Measurements from ENCODE around the gene SMAD6. TPM values are rescaled to one million over a fixed set of nuclear protein-coding genes. Genes with fewer than 3 reads are reported as not detected.

Gene SMAD6
- total RNA-seq, 3 donors from 2014 or later (not counting 1 experiment from before 2014, with no cell fraction given): 0.07 to 0.38 (median 0.09) TPM

DNA sequence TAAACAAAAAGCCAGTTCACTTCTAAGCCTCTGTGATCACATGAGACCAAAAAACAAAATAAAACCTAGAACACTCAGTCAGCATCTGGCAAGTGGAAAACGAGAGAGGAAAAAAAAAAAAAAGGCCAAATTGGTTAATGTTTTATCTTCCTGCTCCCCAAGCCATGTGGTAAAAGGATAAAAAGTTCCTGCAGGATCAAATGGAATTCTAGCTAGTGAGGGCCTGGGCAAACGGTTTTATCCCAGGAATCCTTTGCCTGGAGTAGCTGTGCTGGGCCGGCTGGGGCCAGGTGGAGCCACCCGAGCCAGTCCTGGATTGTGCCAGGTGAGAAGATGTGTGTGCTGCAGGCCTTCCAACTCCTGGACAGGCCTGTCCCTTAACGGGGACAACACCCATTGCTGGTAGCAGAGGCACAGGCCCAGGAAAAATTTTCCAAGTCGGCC, 13.2 kb downstream of the SMAD6 start:
- 90% methylated on average over 6 of the region's 6 CpGs for WGBS (ENCODE audit: insufficient coverage)
- no peak overlapping the region for H3K4me3 Mint-ChIP-seq
- H3K9me3 Mint-ChIP-seq: no peaks in the 10 kb centered on the region
- Histone ChIP-seq H3K4me3 (ENCODE audit: low read length) (no peak overlapping the region), H3K27me3 (ENCODE audit: control insufficient read depth, insufficient read depth, low read length) (no peaks in the 10 kb centered on the region), H3K27ac (ENCODE audit: low read length) (no peak overlapping the region), H3K36me3 (ENCODE audit: control insufficient read depth, insufficient read depth, low read length) (no peaks in the 10 kb centered on the region), H3K9me3 (ENCODE audit: control insufficient read depth, insufficient read depth, low read length) (no peaks in the 10 kb centered on the region), H3K4me1 (ENCODE audit: control insufficient read depth, insufficient read depth, low read length) (peaks cover 8% of the 10 kb centered on the region)
- TF ChIP-seq, protein P1, sequence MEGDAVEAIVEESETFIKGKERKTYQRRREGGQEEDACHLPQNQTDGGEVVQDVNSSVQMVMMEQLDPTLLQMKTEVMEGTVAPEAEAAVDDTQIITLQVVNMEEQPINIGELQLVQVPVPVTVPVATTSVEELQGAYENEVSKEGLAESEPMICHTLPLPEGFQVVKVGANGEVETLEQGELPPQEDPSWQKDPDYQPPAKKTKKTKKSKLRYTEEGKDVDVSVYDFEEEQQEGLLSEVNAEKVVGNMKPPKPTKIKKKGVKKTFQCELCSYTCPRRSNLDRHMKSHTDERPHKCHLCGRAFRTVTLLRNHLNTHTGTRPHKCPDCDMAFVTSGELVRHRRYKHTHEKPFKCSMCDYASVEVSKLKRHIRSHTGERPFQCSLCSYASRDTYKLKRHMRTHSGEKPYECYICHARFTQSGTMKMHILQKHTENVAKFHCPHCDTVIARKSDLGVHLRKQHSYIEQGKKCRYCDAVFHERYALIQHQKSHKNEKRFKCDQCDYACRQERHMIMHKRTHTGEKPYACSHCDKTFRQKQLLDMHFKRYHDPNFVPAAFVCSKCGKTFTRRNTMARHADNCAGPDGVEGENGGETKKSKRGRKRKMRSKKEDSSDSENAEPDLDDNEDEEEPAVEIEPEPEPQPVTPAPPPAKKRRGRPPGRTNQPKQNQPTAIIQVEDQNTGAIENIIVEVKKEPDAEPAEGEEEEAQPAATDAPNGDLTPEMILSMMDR (IDR thresholded peaks at IDR 0.05): no peak
- H3K4me1 Mint-ChIP-seq: no peaks in the 10 kb centered on the region
- H3K36me3 Mint-ChIP-seq: no peaks in the 10 kb centered on the region
- intact Hi-C loops (cut with micrococcal nuclease): no loop called here
- no peak for DNase-seq
- H3K27ac Mint-ChIP-seq: no peak overlapping the region
- peaks cover 2 to 16% of the 10 kb centered on the region in 2 donors for H3K27me3 Mint-ChIP-seq (ENCODE audit: low read depth in 2 of 2)
- no peak for ATAC-seq

GRCh38 chr15:66715720-66716655, 14.0 kb downstream of the SMAD6 start:
- Histone ChIP-seq H3K4me1 (ENCODE audit: control insufficient read depth, insufficient read depth, low read length) (peaks cover 8% of the 10 kb centered on the region), H3K4me3 (ENCODE audit: low read length) (no peak overlapping the region), H3K27ac (ENCODE audit: low read length) (no peak overlapping the region), H3K27me3 (ENCODE audit: control insufficient read depth, insufficient read depth, low read length) (no peaks in the 10 kb centered on the region), H3K36me3 (ENCODE audit: control insufficient read depth, insufficient read depth, low read length) (no peaks in the 10 kb centered on the region), H3K9me3 (ENCODE audit: control insufficient read depth, insufficient read depth, low read length) (no peaks in the 10 kb centered on the region)
- ATAC-seq (no peak), DNase-seq (no peak)
- Mint-ChIP-seq H3K27me3 (ENCODE audit: low read depth in 2 of 2) (peaks cover 2 to 16% of the 10 kb centered on the region in 2 donors), H3K27ac (no peak overlapping the region), H3K4me1 (no peaks in the 10 kb centered on the region), H3K9me3 (no peaks in the 10 kb centered on the region), H3K4me3 (no peak overlapping the region), H3K36me3 (no peaks in the 10 kb centered on the region)
- TF ChIP-seq, protein P1 (IDR thresholded peaks at IDR 0.05): no peak
- 65% methylated on average over 13 of the region's 15 CpGs for WGBS (ENCODE audit: insufficient coverage)
- intact Hi-C loops (cut with micrococcal nuclease): no loop called here

- Mint-ChIP-seq H3K36me3 (no peaks in the 10 kb centered on the region), H3K27me3 (ENCODE audit: low read depth in 2 of 2) (peaks cover 2 to 16% of the 10 kb centered on the region in 2 donors), H3K4me1 (no peaks in the 10 kb centered on the region), H3K27ac (no peak overlapping the region), H3K4me3 (no peak overlapping the region), H3K9me3 (no peaks in the 10 kb centered on the region)
- no peak for ATAC-seq
- TF ChIP-seq, protein P1 (IDR thresholded peaks at IDR 0.05): no peak
- H3K27me3 ChIP-seq (ENCODE audit: control insufficient read depth, insufficient read depth, low read length): no peaks in the 10 kb centered on the region
- H3K4me3 ChIP-seq (ENCODE audit: low read length): no peak overlapping the region
- WGBS (ENCODE audit: insufficient coverage): 84% methylated on average over 2 of the region's 4 CpGs
- no peaks in the 10 kb centered on the region for H3K36me3 ChIP-seq (ENCODE audit: control insufficient read depth, insufficient read depth, low read length)
- H3K4me1 ChIP-seq (ENCODE audit: control insufficient read depth, insufficient read depth, low read length): peaks cover 8% of the 10 kb centered on the region
- H3K27ac ChIP-seq (ENCODE audit: low read length): no peak overlapping the region
- no peaks in the 10 kb centered on the region for H3K9me3 ChIP-seq (ENCODE audit: control insufficient read depth, insufficient read depth, low read length)
- intact Hi-C loops (cut with micrococcal nuclease): no loop called here
- no peak for DNase-seq
Measured at GRCh38 chr15:66716656-66717020, 14.6 kb downstream of the SMAD6 start.

Data from natural killer cell (primary cell).